Glutamatergic neuron (in vitro differentiated cells): ENCODE results near the gene C9orf153. TPM values are rescaled to one million over a fixed set of nuclear protein-coding genes. Genes with fewer than 3 reads are reported as not detected.
A peak's percentile ranks its signal among the peaks of the same experiment; 100 is the strongest.

Source experiments
- DNase-seq: peaks from one replicate; pipeline ENCODE4 v3.0.0; 2022
- H3K27ac Mint-ChIP-seq: one replicate; pipeline ENCODE4 v1.8.0; 2020; ENCODE audit warnings: mild to moderate bottlenecking, mixed read lengths, inconsistent platforms; ENCODE audit not compliant: unreplicated experiment
- H3K27me3 Mint-ChIP-seq: one replicate; pipeline ENCODE4 v1.8.0; 2020; ENCODE audit warnings: mild to moderate bottlenecking, moderate library complexity, mixed read lengths, inconsistent platforms; ENCODE audit not compliant: unreplicated experiment
- H3K36me3 Mint-ChIP-seq: one replicate; pipeline ENCODE4 v1.8.0; 2020; ENCODE audit warnings: mild to moderate bottlenecking, mixed read lengths, inconsistent platforms; ENCODE audit not compliant: unreplicated experiment
- H3K4me1 Mint-ChIP-seq: one replicate; pipeline ENCODE4 v1.8.0; 2020; ENCODE audit warnings: mild to moderate bottlenecking, low read depth, mixed read lengths, inconsistent platforms; ENCODE audit not compliant: unreplicated experiment
- H3K4me3 Mint-ChIP-seq: one replicate; pipeline ENCODE4 v1.8.0; 2020; ENCODE audit warnings: mild to moderate bottlenecking, mixed read lengths, inconsistent platforms; ENCODE audit not compliant: unreplicated experiment
- H3K9me3 Mint-ChIP-seq: one replicate; pipeline ENCODE4 v1.8.0; 2020; ENCODE audit warnings: mild to moderate bottlenecking, moderate library complexity, mixed read lengths, inconsistent platforms; ENCODE audit not compliant: unreplicated experiment
- total RNA-seq: library from RNA; stranded (reverse); fragmentation: NEBNext Ultra II Directional; extraction: Animal tissue kit (Norgen Biotek cat#: 25700); gene quantifications from one replicate; pipeline ENCODE4 v1.2.1, GENCODE V29; 2021; ENCODE audit not compliant: unreplicated experiment
- TF ChIP-seq, protein P1 (sequence below): fragments of 200-600 bp; sonication (generic); IDR thresholded peaks from one replicate; pipeline ENCODE4 v1.5.0; 2021; ENCODE audit not compliant: partially characterized antibody, unreplicated experiment

The C9orf153 gene
- total RNA-seq, 1 donor from 2014 or later: 0.27 TPM

- no peak for DNase-seq
- H3K27me3 Mint-ChIP-seq: no peaks in the 10 kb centered on the region
- H3K4me1 Mint-ChIP-seq: peaks cover 15% of the 10 kb centered on the region
- TF ChIP-seq, protein P1, sequence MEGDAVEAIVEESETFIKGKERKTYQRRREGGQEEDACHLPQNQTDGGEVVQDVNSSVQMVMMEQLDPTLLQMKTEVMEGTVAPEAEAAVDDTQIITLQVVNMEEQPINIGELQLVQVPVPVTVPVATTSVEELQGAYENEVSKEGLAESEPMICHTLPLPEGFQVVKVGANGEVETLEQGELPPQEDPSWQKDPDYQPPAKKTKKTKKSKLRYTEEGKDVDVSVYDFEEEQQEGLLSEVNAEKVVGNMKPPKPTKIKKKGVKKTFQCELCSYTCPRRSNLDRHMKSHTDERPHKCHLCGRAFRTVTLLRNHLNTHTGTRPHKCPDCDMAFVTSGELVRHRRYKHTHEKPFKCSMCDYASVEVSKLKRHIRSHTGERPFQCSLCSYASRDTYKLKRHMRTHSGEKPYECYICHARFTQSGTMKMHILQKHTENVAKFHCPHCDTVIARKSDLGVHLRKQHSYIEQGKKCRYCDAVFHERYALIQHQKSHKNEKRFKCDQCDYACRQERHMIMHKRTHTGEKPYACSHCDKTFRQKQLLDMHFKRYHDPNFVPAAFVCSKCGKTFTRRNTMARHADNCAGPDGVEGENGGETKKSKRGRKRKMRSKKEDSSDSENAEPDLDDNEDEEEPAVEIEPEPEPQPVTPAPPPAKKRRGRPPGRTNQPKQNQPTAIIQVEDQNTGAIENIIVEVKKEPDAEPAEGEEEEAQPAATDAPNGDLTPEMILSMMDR: no peak
- H3K9me3 Mint-ChIP-seq: no peaks in the 10 kb centered on the region
- H3K27ac Mint-ChIP-seq: no peak overlapping the region
- H3K36me3 Mint-ChIP-seq: no peaks in the 10 kb centered on the region
- H3K4me3 Mint-ChIP-seq: no peak overlapping the region
Measured at GRCh38 chr9:86274821-86275643, 15.6 kb upstream of the C9orf153 start.

DNA sequence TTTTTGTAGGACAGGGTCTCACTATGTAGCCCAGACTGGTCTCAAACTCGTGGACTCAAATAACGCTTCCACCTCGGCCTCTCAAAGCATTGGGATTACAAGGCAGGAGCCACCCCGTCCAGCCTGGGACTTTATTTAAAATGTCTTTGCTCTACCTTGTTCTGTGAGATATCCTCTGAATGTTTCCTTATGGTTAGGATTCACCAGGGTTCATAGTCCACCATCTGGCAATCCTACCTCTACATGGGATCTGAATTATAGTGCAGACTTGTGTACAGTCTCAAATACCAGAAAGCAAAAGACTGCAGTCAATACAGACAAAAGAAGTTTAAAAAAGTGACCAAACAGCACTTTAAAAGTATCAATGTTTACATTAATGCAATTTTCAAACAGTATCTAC is 12.8 kb upstream of the C9orf153 start:
- no peak for DNase-seq
- Mint-ChIP-seq H3K9me3 (no peaks in the 10 kb centered on the region), H3K36me3 (no peaks in the 10 kb centered on the region), H3K27me3 (no peaks in the 10 kb centered on the region), H3K27ac (no peak overlapping the region), H3K4me1 (peaks cover 4% of the 10 kb centered on the region), H3K4me3 (no peak overlapping the region)
- TF ChIP-seq, protein P1: no peak

DNA sequence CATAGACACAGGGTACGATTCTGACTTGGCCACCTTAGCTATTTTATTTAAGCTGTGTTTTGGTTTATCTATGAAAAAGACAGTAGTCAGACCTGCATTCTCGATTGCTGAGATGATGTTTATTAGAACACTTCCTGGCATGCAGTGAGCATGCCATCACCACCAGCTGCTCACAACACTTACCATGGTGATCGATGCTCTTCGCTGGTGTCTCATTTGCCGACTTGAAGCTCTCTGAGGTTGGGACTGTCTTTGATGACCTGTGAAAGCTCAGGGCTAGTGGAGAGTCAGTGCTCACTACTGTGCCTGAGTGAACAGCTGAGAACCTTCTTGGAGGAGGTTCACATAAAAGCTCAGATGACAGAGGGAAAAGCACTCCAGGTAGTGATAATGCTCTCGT is 4.4 kb upstream of the C9orf153 start:
- DNase-seq: no peak
- TF ChIP-seq, protein P1: no peak
- Mint-ChIP-seq H3K4me1 (peaks cover 11% of the 10 kb centered on the region), H3K4me3 (no peak overlapping the region), H3K27ac (no peak overlapping the region), H3K27me3 (peaks cover 5% of the 10 kb centered on the region), H3K36me3 (peaks cover 7% of the 10 kb centered on the region), H3K9me3 (peaks cover 2% of the 10 kb centered on the region)

GRCh38 chr9:86262492-86262891 is 3.0 kb upstream of the C9orf153 start:
- DNase-seq: no peak
- TF ChIP-seq, protein P1: no peak
- Mint-ChIP-seq H3K4me3 (no peak overlapping the region), H3K4me1 (peaks cover 19% of the 10 kb centered on the region), H3K27ac (no peak overlapping the region), H3K36me3 (peaks cover 7% of the 10 kb centered on the region), H3K9me3 (peaks cover 8% of the 10 kb centered on the region), H3K27me3 (peaks cover 10% of the 10 kb centered on the region)

- peaks cover 14% of the 10 kb centered on the region for H3K9me3 Mint-ChIP-seq
- peaks cover 10% of the 10 kb centered on the region for H3K27me3 Mint-ChIP-seq
- H3K36me3 Mint-ChIP-seq: peaks cover 14% of the 10 kb centered on the region
- H3K4me1 Mint-ChIP-seq: peaks cover 22% of the 10 kb centered on the region
- DNase-seq: peak; percentile 81
- H3K27ac Mint-ChIP-seq: peak overlapping the region; percentile 97
- peak overlapping the region; percentile 79 for H3K4me3 Mint-ChIP-seq
- TF ChIP-seq, protein P1: no peak
Measured at GRCh38 chr9:86257391-86257790, 2.1 kb downstream of the C9orf153 start.
